Measurements from ENCODE around the gene OBP2A.

GRCh38 chr9:135522137-135522877 lies 23.6 kb upstream of the OBP2A start:
- TF ChIP-seq CTCF (IDR thresholded peaks at IDR 0.05; ENCODE audit: low read length): no peak
- no peak for TF ChIP-seq EZH2 (IDR thresholded peaks at IDR 0.05; ENCODE audit: borderline replicate concordance, low read length)

Data from OCI-LY1 (cell line).